GM18519 (cell line): ENCODE measurements around the gene TAS2R20.
"Not testable (repeated sequence)": the region's sequence is repeated elsewhere in the genome, so short reads cannot be mapped to it uniquely, and the experiment has no call there.

Source experiments
- ATAC-seq: cut with Tn5 transposase; IDR thresholded peaks from one replicate; pipeline ENCODE4 v1.9.1; 2021; ENCODE audit warnings: mild to moderate bottlenecking, moderate library complexity; ENCODE audit not compliant: unreplicated experiment, low FRiP score

Gene TAS2R20

GRCh38 chr12:10998204-10998603 lies at the start of gene TAS2R20:
TSS of gene TAS2R20 (minus strand) at chr12:10998304. CDS start at chr12:10997875, 429 bp downstream.
- ATAC-seq: no peak

DNA sequence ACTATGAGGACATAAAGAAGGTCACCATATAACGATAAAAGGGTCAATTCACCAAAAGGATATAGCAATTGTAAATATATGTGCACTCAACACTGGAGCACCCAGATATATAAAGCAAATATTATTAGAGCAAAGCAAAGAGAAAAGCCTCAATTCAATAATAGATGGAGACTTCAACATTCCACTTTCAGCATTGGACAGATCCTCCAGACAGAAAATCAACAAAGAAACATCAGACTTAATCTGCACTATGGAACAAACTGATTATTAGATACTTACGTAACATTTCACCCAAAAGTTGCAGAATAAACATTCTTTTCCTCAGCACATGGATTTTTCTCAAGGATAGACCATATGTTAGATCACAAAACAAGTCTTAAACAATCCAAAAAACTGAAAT lies 43.3 kb upstream of the TAS2R20 start:
- ATAC-seq: not testable (repeated sequence)

DNA sequence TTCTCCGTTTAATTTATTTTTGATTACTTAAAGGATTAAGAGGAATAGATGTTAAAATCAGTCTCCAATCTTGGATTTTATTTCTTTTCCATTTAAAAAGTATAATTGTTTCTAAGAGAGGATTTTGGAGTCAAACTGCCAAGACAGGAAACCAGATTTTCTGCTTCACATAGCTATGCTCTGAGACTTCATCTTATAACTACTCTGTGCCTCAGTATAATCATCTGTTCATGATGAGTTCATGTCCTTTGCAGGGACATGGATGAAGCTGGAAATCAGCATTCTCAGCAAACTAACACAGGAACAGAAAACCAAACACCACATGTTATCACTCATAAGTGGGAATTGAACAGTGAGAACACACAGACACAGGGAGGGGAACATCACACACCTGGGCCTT lies 42.1 kb upstream of the TAS2R20 start:
- ATAC-seq: no peak

GRCh38 chr12:11039171-11039570 lies 41.1 kb upstream of the TAS2R20 start:
- ATAC-seq: no peak

- not testable (repeated sequence) for ATAC-seq
These were observed 35.9 kb upstream of the TAS2R20 start for GRCh38 chr12:11033959-11034358.

DNA sequence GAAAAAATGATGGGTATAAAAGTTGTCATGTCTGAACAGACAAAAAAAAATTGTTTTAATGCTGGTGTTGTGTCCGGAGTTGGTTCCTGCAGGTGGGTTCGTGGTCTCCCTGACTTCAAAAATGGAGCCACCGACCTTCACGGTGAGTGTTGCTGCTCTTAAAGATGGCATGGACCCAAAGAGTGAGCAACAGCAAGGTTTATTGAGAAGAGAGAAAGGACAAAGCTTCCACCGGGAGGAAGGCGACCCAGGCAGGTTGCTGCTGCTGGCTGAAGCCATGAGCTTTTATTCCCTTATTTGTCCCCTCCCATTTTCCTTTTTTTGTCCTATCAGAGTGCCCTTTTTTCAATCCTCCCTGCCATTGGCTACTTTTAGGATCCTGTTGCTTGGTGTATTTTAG lies 33.2 kb upstream of the TAS2R20 start, which contains the start of gene TAS2R31:
TAS2R31 (minus strand) TSS at position 101 of the 400 bp plus-strand sequence; CDS start at position 29, 72 bp downstream.
- no peak for ATAC-seq

DNA sequence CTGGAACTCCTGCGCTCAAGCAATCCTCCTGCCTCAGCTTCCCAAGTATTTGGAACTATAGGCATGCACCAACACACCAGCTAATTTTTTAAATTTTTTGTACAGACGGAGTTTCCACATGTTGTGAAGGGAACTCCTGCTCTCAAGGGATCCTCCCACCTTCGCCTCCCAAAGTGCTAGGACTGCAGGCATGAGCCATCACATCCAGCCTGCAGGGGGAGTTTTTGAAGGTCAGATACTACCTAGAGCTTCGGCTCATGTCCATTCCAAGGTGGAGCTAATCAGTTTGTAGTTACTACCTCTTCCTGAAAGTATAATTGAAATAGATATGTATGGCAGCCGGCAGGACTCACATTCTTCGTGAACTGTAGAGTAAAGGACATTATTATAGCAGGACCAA lies 28.0 kb upstream of the TAS2R20 start:
- ATAC-seq: no peak

- no peak for ATAC-seq
These were observed 25.3 kb upstream of the TAS2R20 start for GRCh38 chr12:11023387-11023786.

DNA sequence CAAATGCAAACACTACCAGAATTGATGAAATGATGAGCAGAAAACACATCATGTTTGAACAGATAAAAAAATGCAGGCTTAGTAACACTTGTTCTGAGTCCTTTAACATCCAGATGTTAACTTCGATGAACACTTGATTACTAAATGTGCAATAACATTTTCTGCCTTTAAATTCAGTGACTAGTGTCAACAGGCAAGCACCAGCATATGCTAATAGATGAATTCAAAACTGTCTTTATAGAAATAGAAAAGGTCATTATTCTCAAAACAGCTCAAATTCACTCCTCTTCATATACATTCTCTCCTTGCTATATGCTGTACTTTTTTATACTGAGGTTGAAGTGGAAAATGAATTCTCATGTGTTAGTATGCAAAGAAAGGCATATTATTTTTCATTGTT lies 24.4 kb upstream of the TAS2R20 start, which contains the start of gene TAS2R19:
TAS2R19 (minus strand) TSS at position 101 of the 400 bp plus-strand sequence; CDS start at position 52, 49 bp downstream.
- no peak for ATAC-seq

DNA sequence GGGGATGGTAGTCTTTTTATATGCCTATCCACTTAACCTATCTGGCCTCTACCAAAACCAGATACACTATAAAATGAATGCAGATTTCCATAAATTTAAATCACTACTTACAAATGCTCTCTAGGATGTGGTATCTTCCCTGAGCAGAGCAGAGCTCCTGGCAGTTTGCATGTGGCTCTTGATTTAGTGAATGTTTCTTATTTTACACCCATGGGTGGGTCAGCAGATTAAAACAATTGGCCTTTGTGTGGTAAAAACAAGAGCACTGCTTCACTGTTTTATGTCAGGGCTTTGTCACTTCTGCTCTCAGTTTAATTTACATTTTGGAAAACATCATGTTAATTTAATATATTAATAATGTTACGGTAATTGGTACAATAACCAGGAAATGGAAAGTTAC lies 18.8 kb upstream of the TAS2R20 start:
- ATAC-seq: no peak

- ATAC-seq: no peak
These were observed 17.8 kb upstream of the TAS2R20 start for GRCh38 chr12:11015775-11016430.

- no peak for ATAC-seq
These were observed 16.1 kb upstream of the TAS2R20 start for GRCh38 chr12:11014234-11014633.

- no peak for ATAC-seq
These were observed 9.5 kb upstream of the TAS2R20 start for GRCh38 chr12:11007608-11008007.

- ATAC-seq: no peak
These were observed 3.8 kb downstream of the TAS2R20 start for GRCh38 chr12:10994307-10994706.

- no peak for ATAC-seq
These were observed 9.0 kb downstream of the TAS2R20 start for GRCh38 chr12:10989107-10989506.

DNA sequence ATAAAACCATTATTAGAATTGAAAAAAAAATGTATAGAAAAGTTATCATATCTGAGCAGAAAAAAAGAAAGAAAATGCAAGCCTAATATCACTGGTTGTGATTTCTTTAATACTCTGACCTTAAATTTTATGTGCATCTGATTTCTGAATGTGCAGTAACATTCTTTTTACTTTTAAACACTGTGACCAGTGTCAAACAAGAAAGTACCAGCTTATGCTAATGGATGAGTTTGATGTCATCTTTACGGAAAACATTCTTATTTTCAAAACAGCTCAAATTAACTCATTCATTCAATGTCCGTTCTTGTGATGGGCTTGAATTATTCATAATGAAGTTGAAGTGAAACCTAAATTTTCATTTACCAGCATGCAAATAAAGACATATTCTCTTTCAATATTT lies 11.3 kb downstream of the TAS2R20 start, which contains the start of gene TAS2R50:
TAS2R50 (minus strand) TSS at position 101 of the 400 bp plus-strand sequence; CDS start at position 49, 52 bp downstream.
- ATAC-seq: no peak

- ATAC-seq: no peak
These were observed 15.9 kb downstream of the TAS2R20 start for GRCh38 chr12:10982244-10982643.

DNA sequence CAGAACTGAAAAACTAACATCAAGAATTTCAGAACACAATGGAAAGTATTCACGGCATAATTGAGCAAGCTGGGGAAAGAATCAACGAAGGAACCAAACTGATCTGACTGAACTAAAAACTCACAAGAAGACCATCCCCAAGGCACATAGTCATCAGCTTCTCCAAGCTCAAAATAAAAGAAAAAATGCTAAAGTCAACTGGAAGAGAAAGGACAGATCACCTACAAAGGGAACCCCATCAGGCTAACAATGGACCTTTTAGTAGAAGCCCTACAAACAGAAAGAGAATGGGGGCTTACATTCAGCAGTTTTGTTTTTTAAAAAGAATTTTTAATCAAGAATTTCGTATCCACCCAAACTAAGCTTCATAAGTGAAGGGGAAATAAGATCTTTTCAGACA lies 23.1 kb downstream of the TAS2R20 start:
- no peak for ATAC-seq

GRCh38 chr12:10968765-10969456 lies 29.2 kb downstream of the TAS2R20 start:
- no peak for ATAC-seq

DNA sequence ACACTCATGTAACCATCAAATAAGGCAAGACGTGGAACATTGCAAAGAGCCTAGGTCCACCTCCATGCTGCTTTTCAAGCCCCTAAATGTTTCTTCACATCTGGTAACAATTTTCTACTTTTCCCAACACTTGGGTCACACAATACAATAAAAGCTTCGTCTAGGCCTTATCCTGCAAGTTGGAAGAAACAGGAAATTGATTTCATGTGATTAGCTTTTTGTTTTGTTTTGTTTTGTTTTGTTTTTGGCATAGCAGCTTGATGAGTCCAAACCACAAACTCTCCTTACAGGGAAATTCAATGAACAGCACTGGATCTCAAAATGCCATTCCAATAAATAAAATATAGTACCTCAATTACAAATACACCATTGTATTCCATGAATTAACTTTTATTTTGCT lies 30.7 kb downstream of the TAS2R20 start:
- ATAC-seq: no peak

- no peak for ATAC-seq
These were observed 31.8 kb downstream of the TAS2R20 start for GRCh38 chr12:10966314-10966713.

DNA sequence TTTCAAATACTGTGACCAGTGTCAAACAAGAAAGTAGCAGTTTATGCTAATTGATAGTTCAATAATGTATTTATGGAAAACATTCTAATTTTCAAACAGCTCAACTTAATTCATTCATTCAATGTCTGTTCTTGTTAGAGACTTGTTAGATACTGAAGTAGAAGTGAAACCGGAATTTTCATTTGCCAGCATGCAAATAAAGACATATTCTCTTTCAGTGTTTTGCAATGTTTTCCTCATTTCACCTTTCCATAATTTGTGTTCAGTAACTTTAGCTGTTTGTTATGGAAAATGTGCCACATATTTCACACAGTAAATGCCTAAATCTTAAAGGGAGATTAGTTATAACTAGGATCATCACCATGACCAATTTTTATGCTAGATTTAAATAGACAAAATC lies 32.6 kb downstream of the TAS2R20 start:
- ATAC-seq: no peak
